ENCODE data around the gene VIP.

Gene VIP

GRCh38 chr6:152771061-152771687 is 20.6 kb downstream of the VIP start:
- H3K27ac ChIP-seq (ENCODE audit: poor library complexity, severe bottlenecking) = no peak overlapping the region
- H3K4me3 ChIP-seq (ENCODE audit: severe bottlenecking) = no peak overlapping the region
- no peak for TF ChIP-seq CTCF (IDR thresholded peaks at IDR 0.05; ENCODE audit: poor library complexity, severe bottlenecking)
- DNase-seq (ENCODE audit: low spot score) = no peak
- no peak for ATAC-seq (ENCODE audit: low read depth)
- no peaks in the 10 kb centered on the region for H3K4me1 ChIP-seq (ENCODE audit: insufficient read depth, poor library complexity, severe bottlenecking)
- H3K9me3 ChIP-seq (ENCODE audit: severe bottlenecking) = no peaks in the 10 kb centered on the region
- no peaks in the 10 kb centered on the region for H3K27me3 ChIP-seq (ENCODE audit: insufficient read depth, poor library complexity, severe bottlenecking)
- no peaks in the 10 kb centered on the region for H3K36me3 ChIP-seq (ENCODE audit: low read depth)

DNA sequence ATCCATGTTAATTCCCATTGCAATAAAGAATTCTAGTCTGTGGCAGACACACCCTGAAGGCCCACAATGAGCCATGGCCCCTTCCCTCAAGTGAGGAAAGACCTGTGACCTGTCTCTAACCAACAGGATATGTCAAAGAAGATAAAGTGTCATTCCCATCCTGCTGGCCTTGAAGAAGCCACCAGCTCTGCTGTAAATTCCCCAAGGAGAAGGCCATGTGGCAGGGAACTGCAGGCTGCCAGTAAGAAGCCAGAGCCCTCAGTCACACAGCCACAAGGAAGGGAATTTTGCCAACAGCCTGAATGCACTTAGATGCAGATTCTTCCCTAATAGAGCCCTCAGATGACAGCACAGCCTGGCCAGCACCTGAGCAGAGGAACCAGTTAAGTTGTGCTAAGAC is 24.8 kb downstream of the VIP start:
- Histone ChIP-seq H3K36me3 (ENCODE audit: low read depth) (no peaks in the 10 kb centered on the region), H3K9me3 (ENCODE audit: severe bottlenecking) (no peaks in the 10 kb centered on the region), H3K4me3 (ENCODE audit: severe bottlenecking) (no peak overlapping the region), H3K27me3 (ENCODE audit: insufficient read depth, poor library complexity, severe bottlenecking) (no peaks in the 10 kb centered on the region), H3K27ac (ENCODE audit: poor library complexity, severe bottlenecking) (no peak overlapping the region), H3K4me1 (ENCODE audit: insufficient read depth, poor library complexity, severe bottlenecking) (no peaks in the 10 kb centered on the region)
- ATAC-seq (ENCODE audit: low read depth) = no peak
- TF ChIP-seq CTCF (IDR thresholded peaks at IDR 0.05; ENCODE audit: poor library complexity, severe bottlenecking) = no peak
- DNase-seq (ENCODE audit: low spot score) = no peak

- DNase-seq (ENCODE audit: low spot score) = no peak
- Histone ChIP-seq H3K4me1 (ENCODE audit: insufficient read depth, poor library complexity, severe bottlenecking) (no peaks in the 10 kb centered on the region), H3K36me3 (ENCODE audit: low read depth) (no peaks in the 10 kb centered on the region), H3K9me3 (ENCODE audit: severe bottlenecking) (no peaks in the 10 kb centered on the region), H3K27ac (ENCODE audit: poor library complexity, severe bottlenecking) (no peak overlapping the region), H3K4me3 (ENCODE audit: severe bottlenecking) (no peak overlapping the region), H3K27me3 (ENCODE audit: insufficient read depth, poor library complexity, severe bottlenecking) (no peaks in the 10 kb centered on the region)
- no peak for ATAC-seq (ENCODE audit: low read depth)
- no peak for TF ChIP-seq CTCF (IDR thresholded peaks at IDR 0.05; ENCODE audit: poor library complexity, severe bottlenecking)
These were observed 26.2 kb downstream of the VIP start for GRCh38 chr6:152776833-152777232.

DNA sequence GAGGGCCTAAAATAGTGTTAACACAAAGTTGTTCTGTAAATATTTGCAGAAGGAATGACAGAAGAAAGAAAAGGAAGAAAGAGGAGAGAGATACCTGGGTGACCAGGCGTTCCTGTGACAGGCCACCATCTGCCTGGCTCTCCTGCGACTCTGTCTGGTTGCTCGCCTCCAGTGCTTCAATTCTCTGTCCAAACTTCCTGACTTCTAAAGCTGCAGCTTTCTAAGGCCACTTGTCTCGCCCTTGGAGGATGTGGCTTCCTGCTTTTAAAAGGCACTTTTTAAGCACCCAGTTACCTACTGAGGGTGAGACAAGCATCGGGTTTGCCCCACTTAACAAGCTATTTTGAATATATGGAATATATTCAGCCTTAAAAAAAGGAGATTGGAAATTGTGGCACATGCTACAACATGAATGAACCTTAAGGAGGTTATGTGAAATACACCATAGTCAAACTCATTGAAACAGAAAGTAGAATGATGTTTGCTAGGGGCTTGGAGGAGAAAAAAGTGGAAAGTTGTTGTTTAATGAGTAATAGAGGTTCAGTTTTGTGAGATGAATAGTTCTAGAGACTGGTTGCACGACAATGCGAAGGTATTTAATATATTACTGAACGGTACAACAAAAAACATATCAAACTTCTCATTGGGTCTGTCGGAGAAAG is 32.8 kb downstream of the VIP start:
- ATAC-seq (ENCODE audit: low read depth) (no peak), DNase-seq (ENCODE audit: low spot score) (no peak)
- Histone ChIP-seq H3K36me3 (ENCODE audit: low read depth) (no peaks in the 10 kb centered on the region), H3K27me3 (ENCODE audit: insufficient read depth, poor library complexity, severe bottlenecking) (peaks cover 5% of the 10 kb centered on the region), H3K4me3 (ENCODE audit: severe bottlenecking) (no peak overlapping the region), H3K9me3 (ENCODE audit: severe bottlenecking) (no peaks in the 10 kb centered on the region), H3K27ac (ENCODE audit: poor library complexity, severe bottlenecking) (no peak overlapping the region), H3K4me1 (ENCODE audit: insufficient read depth, poor library complexity, severe bottlenecking) (no peaks in the 10 kb centered on the region)
- TF ChIP-seq CTCF (IDR thresholded peaks at IDR 0.05; ENCODE audit: poor library complexity, severe bottlenecking) = no peak

DNA sequence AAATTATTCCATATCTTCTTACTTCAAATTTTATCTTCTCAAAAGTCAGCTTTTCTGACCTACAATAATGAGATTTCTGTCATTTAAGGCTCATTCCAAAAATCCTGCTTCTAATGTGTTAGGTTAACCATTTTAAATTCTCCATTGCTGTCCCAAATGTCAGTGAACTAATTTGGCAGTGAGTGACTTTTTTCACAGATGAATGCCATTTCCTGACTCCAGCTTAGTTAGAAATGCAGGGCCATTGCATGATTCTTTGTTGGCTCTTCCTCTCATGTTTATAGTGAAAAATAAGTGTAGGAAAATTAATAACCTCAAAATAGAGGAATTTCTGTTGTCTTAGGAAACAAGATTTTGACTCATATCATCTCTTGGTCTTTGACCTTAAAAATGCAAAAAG is 44.1 kb downstream of the VIP start:
- Histone ChIP-seq H3K4me1 (ENCODE audit: insufficient read depth, poor library complexity, severe bottlenecking) (no peaks in the 10 kb centered on the region), H3K4me3 (ENCODE audit: severe bottlenecking) (no peak overlapping the region), H3K27me3 (ENCODE audit: insufficient read depth, poor library complexity, severe bottlenecking) (no peaks in the 10 kb centered on the region), H3K9me3 (ENCODE audit: severe bottlenecking) (no peaks in the 10 kb centered on the region), H3K27ac (ENCODE audit: poor library complexity, severe bottlenecking) (no peak overlapping the region), H3K36me3 (ENCODE audit: low read depth) (no peaks in the 10 kb centered on the region)
- no peak for TF ChIP-seq CTCF (IDR thresholded peaks at IDR 0.05; ENCODE audit: poor library complexity, severe bottlenecking)
- ATAC-seq (ENCODE audit: low read depth) (no peak), DNase-seq (ENCODE audit: low spot score) (no peak)

All from RWPE2 (cell line).